ENCODE results near the gene DOK5. TPM values are rescaled to one million over a fixed set of nuclear protein-coding genes. Genes with fewer than 3 reads are reported as not detected.

The DOK5 gene
- total RNA-seq, 1 donor from 2014 or later: 0.74 TPM

- Histone ChIP-seq H3K36me3 (no peaks in the 10 kb centered on the region), H3K4me1 (no peaks in the 10 kb centered on the region), H3K4me3 (no peak overlapping the region), H3K27ac (no peak overlapping the region), H3K9me3 (no peaks in the 10 kb centered on the region), H3K27me3 (ENCODE audit: low read depth) (no peaks in the 10 kb centered on the region)
- TF ChIP-seq CTCF (IDR thresholded peaks at IDR 0.05): no peak
- DNase-seq (no peak), ATAC-seq (no peak)
- intact Hi-C loops (cut with DNase I): no loop called here
Observed at GRCh38 chr20:54512694-54513093, 37.3 kb downstream of the DOK5 start.

GRCh38 chr20:54514028-54514607, 38.7 kb downstream of the DOK5 start:
- DNase-seq (no peak), ATAC-seq (no peak)
- intact Hi-C loops (cut with DNase I): no loop called here
- Histone ChIP-seq H3K36me3 (no peaks in the 10 kb centered on the region), H3K27me3 (ENCODE audit: low read depth) (no peaks in the 10 kb centered on the region), H3K4me3 (no peak overlapping the region), H3K27ac (no peak overlapping the region), H3K4me1 (no peaks in the 10 kb centered on the region), H3K9me3 (no peaks in the 10 kb centered on the region)
- TF ChIP-seq CTCF (IDR thresholded peaks at IDR 0.05): no peak

GRCh38 chr20:54515793-54516628, 40.6 kb downstream of the DOK5 start:
- no peak for TF ChIP-seq CTCF (IDR thresholded peaks at IDR 0.05)
- Histone ChIP-seq H3K27ac (no peak overlapping the region), H3K36me3 (no peaks in the 10 kb centered on the region), H3K4me1 (no peaks in the 10 kb centered on the region), H3K4me3 (no peak overlapping the region), H3K27me3 (ENCODE audit: low read depth) (no peaks in the 10 kb centered on the region), H3K9me3 (no peaks in the 10 kb centered on the region)
- intact Hi-C loops (cut with DNase I): no loop called here
- no peak for ATAC-seq
- no peak for DNase-seq

GRCh38 chr20:54517241-54517975, 42.0 kb downstream of the DOK5 start:
- no peaks in the 10 kb centered on the region for H3K4me1 ChIP-seq
- DNase-seq: no peak
- no peaks in the 10 kb centered on the region for H3K9me3 ChIP-seq
- ATAC-seq: no peak
- no peak for TF ChIP-seq CTCF (IDR thresholded peaks at IDR 0.05)
- H3K4me3 ChIP-seq: no peak overlapping the region
- no peak overlapping the region for H3K27ac ChIP-seq
- intact Hi-C loops (cut with DNase I): no loop called here
- no peaks in the 10 kb centered on the region for H3K36me3 ChIP-seq
- no peaks in the 10 kb centered on the region for H3K27me3 ChIP-seq (ENCODE audit: low read depth)

- no peaks in the 10 kb centered on the region for H3K9me3 ChIP-seq
- ATAC-seq: no peak
- H3K4me3 ChIP-seq: no peak overlapping the region
- intact Hi-C loops (cut with DNase I): no loop called here
- no peaks in the 10 kb centered on the region for H3K36me3 ChIP-seq
- DNase-seq: no peak
- H3K27ac ChIP-seq: no peak overlapping the region
- no peaks in the 10 kb centered on the region for H3K27me3 ChIP-seq (ENCODE audit: low read depth)
- no peak for TF ChIP-seq CTCF (IDR thresholded peaks at IDR 0.05)
- no peaks in the 10 kb centered on the region for H3K4me1 ChIP-seq
Observed at GRCh38 chr20:54524849-54525248, 49.5 kb downstream of the DOK5 start.

All from lower lobe of right lung (tissue), 2 donors.